ENCODE results near the gene CRB2. TPM values are rescaled to one million over a fixed set of nuclear protein-coding genes. Genes with fewer than 3 reads are reported as not detected.
"Not testable (repeated sequence)": the region's sequence is repeated elsewhere in the genome, so short reads cannot be mapped to it uniquely, and the experiment has no call there.

Gene CRB2
- polyA plus RNA-seq, 1 experiment, result not detected

DNA sequence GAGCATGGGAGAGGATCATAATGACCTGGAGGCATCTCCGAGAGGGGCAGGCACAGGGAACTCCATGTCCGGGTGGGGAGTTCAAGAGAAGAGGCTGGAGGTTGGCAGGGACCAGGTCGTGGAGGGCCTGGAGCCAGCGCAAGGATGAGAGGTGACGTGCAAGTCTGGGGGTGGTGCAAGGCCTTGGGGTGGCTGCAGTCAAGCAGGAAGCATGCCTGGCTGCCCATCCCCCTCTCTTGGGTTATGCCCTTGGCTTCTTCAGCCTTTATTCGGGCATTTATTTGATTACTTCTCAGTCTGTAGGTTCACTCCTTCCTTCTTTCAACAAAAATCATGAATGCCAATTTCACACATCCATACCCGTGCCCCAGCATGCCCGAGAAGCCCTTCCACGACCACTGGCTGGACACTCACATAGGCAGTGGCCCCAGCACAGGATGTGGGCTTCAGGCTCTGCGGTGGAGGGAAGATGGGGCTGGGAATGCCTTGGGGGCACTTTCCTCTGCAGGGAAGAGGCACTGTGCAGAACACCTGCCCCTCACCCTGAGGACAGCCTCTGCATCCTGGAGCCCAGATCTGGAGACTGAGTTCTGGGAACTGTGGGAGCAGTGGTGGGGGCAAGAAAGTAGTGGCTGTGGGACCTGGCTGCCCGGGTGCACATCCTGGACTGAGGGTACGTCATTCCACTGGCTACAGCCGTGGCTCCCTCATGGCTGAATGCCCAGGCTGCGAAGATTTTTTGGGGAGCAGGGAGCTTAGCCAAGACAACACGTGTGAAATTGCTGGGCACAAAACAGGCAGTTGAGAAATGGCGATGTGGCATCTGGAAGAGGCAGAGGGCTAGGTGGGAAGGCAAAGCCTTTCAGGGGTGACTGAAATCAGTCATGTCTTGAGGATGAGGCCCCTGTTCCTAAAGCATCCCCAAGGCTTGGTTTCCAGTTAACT, 38.6 kb downstream of the CRB2 start:
- no peaks in the 10 kb centered on the region for H3K27me3 ChIP-seq (ENCODE audit: control insufficient read depth, insufficient read depth, low read length)
- H3K9me3 ChIP-seq (ENCODE audit: control insufficient read depth, insufficient read depth, low read length), result no peaks in the 10 kb centered on the region; the same call in none of the 2 replicates
- no peak overlapping the region for H3K27ac ChIP-seq (ENCODE audit: low read depth, low read length)
- H3K4me3 ChIP-seq (ENCODE audit: low read depth, low read length), result no peak overlapping the region
- DNase-seq (ENCODE audit: low read depth, low spot score), result no peak
- TF ChIP-seq, protein P1, sequence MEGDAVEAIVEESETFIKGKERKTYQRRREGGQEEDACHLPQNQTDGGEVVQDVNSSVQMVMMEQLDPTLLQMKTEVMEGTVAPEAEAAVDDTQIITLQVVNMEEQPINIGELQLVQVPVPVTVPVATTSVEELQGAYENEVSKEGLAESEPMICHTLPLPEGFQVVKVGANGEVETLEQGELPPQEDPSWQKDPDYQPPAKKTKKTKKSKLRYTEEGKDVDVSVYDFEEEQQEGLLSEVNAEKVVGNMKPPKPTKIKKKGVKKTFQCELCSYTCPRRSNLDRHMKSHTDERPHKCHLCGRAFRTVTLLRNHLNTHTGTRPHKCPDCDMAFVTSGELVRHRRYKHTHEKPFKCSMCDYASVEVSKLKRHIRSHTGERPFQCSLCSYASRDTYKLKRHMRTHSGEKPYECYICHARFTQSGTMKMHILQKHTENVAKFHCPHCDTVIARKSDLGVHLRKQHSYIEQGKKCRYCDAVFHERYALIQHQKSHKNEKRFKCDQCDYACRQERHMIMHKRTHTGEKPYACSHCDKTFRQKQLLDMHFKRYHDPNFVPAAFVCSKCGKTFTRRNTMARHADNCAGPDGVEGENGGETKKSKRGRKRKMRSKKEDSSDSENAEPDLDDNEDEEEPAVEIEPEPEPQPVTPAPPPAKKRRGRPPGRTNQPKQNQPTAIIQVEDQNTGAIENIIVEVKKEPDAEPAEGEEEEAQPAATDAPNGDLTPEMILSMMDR (IDR thresholded peaks at IDR 0.05; ENCODE audit: low read depth, low read length), result no peak
- CTCF ChIA-PET, result interaction anchor here (0.7 to 2.9 kb wide), 3 partner anchors 9 to 493 kb away, joined by 4 to 9 read pairs (median 6); no protein-coding TSS in a partner anchor
- POLR2A ChIA-PET, result no interaction called here

DNA sequence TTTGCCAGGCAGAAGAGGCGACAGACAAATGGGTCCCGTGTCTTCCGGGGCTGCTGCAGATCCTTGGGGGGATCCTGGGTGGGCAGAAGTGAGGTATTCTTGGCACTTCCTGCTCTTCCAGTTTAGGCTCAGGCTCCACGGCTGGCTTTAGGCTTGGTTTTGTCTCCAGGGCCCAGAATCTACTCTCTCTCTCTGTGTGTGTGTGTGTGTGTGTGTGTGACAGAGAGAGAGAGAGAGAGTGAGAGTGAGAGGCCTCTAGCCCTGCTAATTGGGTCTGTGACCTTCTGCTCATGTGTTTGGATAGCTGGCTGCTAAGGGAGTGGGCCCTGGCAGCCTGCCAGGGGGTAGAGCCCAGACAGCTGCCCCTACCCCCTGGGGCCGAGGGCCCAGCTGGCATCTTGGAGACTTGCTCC, 39.3 kb downstream of the CRB2 start:
- TF ChIP-seq, protein P1 (IDR thresholded peaks at IDR 0.05; ENCODE audit: low read depth, low read length), result no peak
- Histone ChIP-seq H3K27me3 (ENCODE audit: control insufficient read depth, insufficient read depth, low read length) (no peaks in the 10 kb centered on the region), H3K27ac (ENCODE audit: low read depth, low read length) (no peak overlapping the region), H3K4me3 (ENCODE audit: low read depth, low read length) (no peak overlapping the region), H3K9me3 (ENCODE audit: control insufficient read depth, insufficient read depth, low read length) (no peaks in the 10 kb centered on the region; the same call in none of the 2 replicates)
- DNase-seq (ENCODE audit: low read depth, low spot score), result no peak
- POLR2A ChIA-PET, result no interaction called here
- CTCF ChIA-PET, result interaction anchor here (1.7 to 2.9 kb wide), 2 partner anchors 10 to 41 kb away, joined by 6 to 9 read pairs; no protein-coding TSS in a partner anchor

DNA sequence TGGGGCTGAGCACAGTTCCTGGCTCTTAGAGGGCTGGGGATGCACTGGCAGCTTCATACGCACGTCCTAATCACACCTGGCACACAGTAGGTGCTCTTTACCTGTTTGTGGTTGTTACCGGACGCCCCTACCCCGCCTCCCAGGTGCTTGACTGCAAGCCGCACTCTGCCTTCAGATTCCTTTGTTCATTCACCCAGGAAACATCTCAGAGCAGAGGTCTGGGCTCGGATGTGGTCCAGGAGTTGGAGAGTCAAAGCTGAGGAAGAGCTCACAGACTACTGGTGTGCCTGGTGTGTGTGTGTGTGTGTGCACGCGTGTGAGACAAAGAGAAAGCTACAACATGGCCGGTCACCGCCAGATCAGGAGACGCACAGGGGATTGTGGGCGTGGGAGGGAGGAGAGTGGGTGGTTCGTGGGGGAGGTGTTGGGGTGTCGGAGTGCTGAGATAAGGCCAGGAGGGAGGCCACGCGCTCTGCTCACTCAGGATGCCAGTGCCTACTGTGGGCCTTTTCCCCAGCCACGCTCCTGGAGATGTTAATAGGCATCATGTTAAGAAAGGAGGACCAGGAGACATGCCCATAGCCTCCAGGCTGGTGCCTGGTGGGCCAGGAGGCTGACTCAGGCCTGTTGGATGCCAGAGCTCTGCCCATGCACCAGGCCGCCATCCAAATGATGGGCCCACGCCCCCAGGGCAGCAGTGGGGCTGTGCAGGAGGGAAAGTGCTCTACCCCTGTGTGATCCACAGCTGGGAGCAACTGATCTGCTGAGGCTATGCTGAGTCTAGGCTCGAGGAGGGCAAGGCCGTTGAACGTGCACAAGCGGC, 39.9 kb downstream of the CRB2 start:
- H3K27ac ChIP-seq (ENCODE audit: low read depth, low read length), result no peak overlapping the region
- CTCF ChIA-PET, result interaction anchor here (1.7 to 2.9 kb wide), 2 partner anchors 10 to 42 kb away, joined by 6 to 9 read pairs; no protein-coding TSS in a partner anchor
- DNase-seq (ENCODE audit: low read depth, low spot score), result no peak
- no peaks in the 10 kb centered on the region; the same call in none of the 2 replicates for H3K9me3 ChIP-seq (ENCODE audit: control insufficient read depth, insufficient read depth, low read length)
- H3K4me3 ChIP-seq (ENCODE audit: low read depth, low read length), result no peak overlapping the region
- POLR2A ChIA-PET, result no interaction called here
- TF ChIP-seq, protein P1 (IDR thresholded peaks at IDR 0.05; ENCODE audit: low read depth, low read length), result no peak
- no peaks in the 10 kb centered on the region for H3K27me3 ChIP-seq (ENCODE audit: control insufficient read depth, insufficient read depth, low read length)

DNA sequence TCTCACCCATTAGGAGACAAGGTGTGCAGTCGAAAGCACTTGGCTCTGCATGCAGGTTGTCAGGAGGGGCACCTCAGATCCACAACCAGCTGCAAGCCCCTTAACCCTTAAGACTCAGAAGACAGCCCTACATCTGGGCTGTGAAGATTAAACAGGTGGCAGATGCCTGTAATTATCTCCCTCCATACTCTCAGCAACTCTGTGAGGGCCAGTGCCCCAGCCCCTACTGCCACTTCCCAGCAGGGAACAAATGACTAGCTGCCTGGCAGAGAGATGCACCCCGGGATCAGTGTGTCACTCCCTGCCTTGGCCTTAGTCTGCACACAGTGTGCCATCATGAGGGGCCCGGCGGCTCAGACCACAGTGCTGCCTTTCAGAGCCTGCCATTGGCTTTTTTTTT, 42.0 kb downstream of the CRB2 start:
- Histone ChIP-seq H3K9me3 (ENCODE audit: control insufficient read depth, insufficient read depth, low read length) (no peaks in the 10 kb centered on the region; the same call in 1 of the 2 replicates), H3K27ac (ENCODE audit: low read depth, low read length) (no peak overlapping the region), H3K27me3 (ENCODE audit: control insufficient read depth, insufficient read depth, low read length) (no peaks in the 10 kb centered on the region), H3K4me3 (ENCODE audit: low read depth, low read length) (no peak overlapping the region)
- POLR2A ChIA-PET, result no interaction called here
- TF ChIP-seq, protein P1 (IDR thresholded peaks at IDR 0.05; ENCODE audit: low read depth, low read length), result no peak
- CTCF ChIA-PET, result no interaction called here
- no peak for DNase-seq (ENCODE audit: low read depth, low spot score)

DNA sequence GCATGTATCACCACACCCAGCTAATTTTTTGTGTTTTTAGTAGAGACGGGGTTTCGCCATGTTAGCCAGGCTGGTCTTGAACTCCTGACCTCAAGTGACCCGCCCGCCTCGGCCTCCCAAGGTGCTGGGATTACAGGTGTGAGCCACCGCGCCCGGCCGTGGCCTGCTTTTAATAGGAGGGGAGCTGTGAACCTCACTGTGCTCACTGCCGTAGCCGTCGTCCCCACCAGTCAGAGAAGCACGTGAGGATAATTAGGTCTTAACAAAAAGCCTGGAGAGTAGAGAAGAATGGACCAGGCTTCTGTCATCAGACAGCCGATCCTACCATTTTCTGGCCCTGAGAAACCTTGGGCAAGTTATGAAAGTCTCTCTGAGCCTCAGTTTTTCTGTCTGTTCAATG, 42.9 kb downstream of the CRB2 start:
- H3K27me3 ChIP-seq (ENCODE audit: control insufficient read depth, insufficient read depth, low read length); H3K9me3 ChIP-seq (ENCODE audit: control insufficient read depth, insufficient read depth, low read length); DNase-seq (ENCODE audit: low read depth, low spot score); H3K4me3 ChIP-seq (ENCODE audit: low read depth, low read length); POLR2A ChIA-PET; H3K27ac ChIP-seq (ENCODE audit: low read depth, low read length): not testable (repeated sequence)
- CTCF ChIA-PET, result interaction anchor here (0.5 kb wide), 1 partner anchor 410 kb away, joined by 6 read pairs; no protein-coding TSS in a partner anchor

Measured in AG04450 (cell line).